Endometrial microvascular endothelial cells (primary cell): ENCODE results near the gene BCAS3. TPM values are rescaled to one million over a fixed set of nuclear protein-coding genes. Genes with fewer than 3 reads are reported as not detected.
"Not testable (repeated sequence)": the region's sequence is repeated elsewhere in the genome, so short reads cannot be mapped to it uniquely, and the experiment has no call there.

Experiments
- in situ Hi-C: cut with HindIII; loops from 2 replicates; pipeline ENCODE4 v1.10.0; 2017; ENCODE audit warnings: low sequenced_read_pairs, low pct_unique_long_range_greater_than_20kb; ENCODE audit errors: inconsistent ontology term
- total RNA-seq: library from RNA; depleted of rRNA; stranded (reverse); fragments of >200 nt; gene quantifications from one replicate; pipeline ENCODE4 v1.2.3, GENCODE V29; 2015; ENCODE audit errors: inconsistent ontology term

BCAS3 gene
- total RNA-seq, 1 donor from 2014 or later = 21.2 TPM

GRCh38 chr17:60668741-60669140, 8.9 kb upstream of the BCAS3 start:
- in situ Hi-C loops = not testable (repeated sequence)

- in situ Hi-C loops = no loop called here
Measured at GRCh38 chr17:60671482-60671881, 6.2 kb upstream of the BCAS3 start.

GRCh38 chr17:60674637-60675036, 3.0 kb upstream of the BCAS3 start:
- in situ Hi-C loops = not testable (repeated sequence)

GRCh38 chr17:60675997-60676396, 1.7 kb upstream of the BCAS3 start:
- in situ Hi-C loops = no loop called here

GRCh38 chr17:60676758-60677307, 818 bp upstream of the BCAS3 start:
- in situ Hi-C loops = no loop called here

GRCh38 chr17:60678118-60678444, 430 bp downstream of the BCAS3 start:
- in situ Hi-C loops = no loop called here

- in situ Hi-C loops = no loop called here
Measured at GRCh38 chr17:60679287-60679686, 1.6 kb downstream of the BCAS3 start.

- in situ Hi-C loops = no loop called here
Measured at GRCh38 chr17:60680754-60681153, 3.1 kb downstream of the BCAS3 start.

- in situ Hi-C loops = no loop called here
Measured at GRCh38 chr17:60685437-60685836, 7.8 kb downstream of the BCAS3 start.

GRCh38 chr17:60695960-60696359, 18.3 kb downstream of the BCAS3 start:
- in situ Hi-C loops = no loop called here

GRCh38 chr17:60699090-60699489, 21.4 kb downstream of the BCAS3 start:
- in situ Hi-C loops = no loop called here

GRCh38 chr17:60704170-60704569, 26.5 kb downstream of the BCAS3 start:
- in situ Hi-C loops = no loop called here

- in situ Hi-C loops = no loop called here
Measured at GRCh38 chr17:60712675-60713074, 35.0 kb downstream of the BCAS3 start.

GRCh38 chr17:60713608-60714007, 36.0 kb downstream of the BCAS3 start:
- in situ Hi-C loops = no loop called here

- in situ Hi-C loops = no loop called here
Measured at GRCh38 chr17:60716766-60717165, 39.1 kb downstream of the BCAS3 start.

- in situ Hi-C loops = no loop called here
Measured at GRCh38 chr17:60717814-60718213, 40.2 kb downstream of the BCAS3 start.

GRCh38 chr17:60720763-60721531, 43.3 kb downstream of the BCAS3 start:
- in situ Hi-C loops = no loop called here

GRCh38 chr17:60724647-60725046, 47.0 kb downstream of the BCAS3 start:
- in situ Hi-C loops = no loop called here

GRCh38 chr17:60729854-60730253, 52.2 kb downstream of the BCAS3 start:
- in situ Hi-C loops = no loop called here

- in situ Hi-C loops = no loop called here
Measured at GRCh38 chr17:60730273-60730672, 52.6 kb downstream of the BCAS3 start.

- in situ Hi-C loops = no loop called here
Measured at GRCh38 chr17:60738287-60738686, 60.6 kb downstream of the BCAS3 start.
